HepG2 (cell line): ENCODE data around the gene DSTYK. TPM values are rescaled to one million over a fixed set of nuclear protein-coding genes. Genes with fewer than 3 reads are reported as not detected.

ENCODE experiments used
- CBX2 ChIP-seq, 2 experiments: fragments of 200-600 bp in 1 of 2; sonication (generic); formaldehyde crosslinking in 1 of 2; IDR thresholded peaks; 2 replicates each; pipeline versions ENCODE4 v1.7.0 to v1.8.1; 2018 to 2022; ENCODE audit warnings: low read depth in 2 of 2, low read length in 1 of 2, mild to moderate bottlenecking in 1 of 2, missing genetic modification reagents in 1 of 2
- CEBPG ChIP-seq: IDR thresholded peaks from 2 replicates; pipeline ENCODE4 v1.6.1; 2016
- MAZ ChIP-seq, 2 experiments: sonication (generic) in 1 of 2; formaldehyde crosslinking in 1 of 2; IDR thresholded peaks; 2 replicates each; pipeline versions ENCODE4 v1.5.0 to v1.6.1; 2012 to 2020; ENCODE audit warnings: low read depth in 2 of 2, mild to moderate bottlenecking in 2 of 2, borderline replicate concordance in 1 of 2, improper control_type of control experiment in 1 of 2, low read length in 1 of 2, missing genetic modification reagents in 1 of 2, moderate library complexity in 1 of 2
- MBD4 ChIP-seq: IDR thresholded peaks from 2 replicates; pipeline ENCODE4 v1.6.1; 2012; ENCODE audit warnings: low read length, inconsistent platforms, borderline replicate concordance
- POLR2AphosphoS5 ChIP-seq: IDR thresholded peaks from 2 replicates; pipeline ENCODE4 v1.6.1; 2012; ENCODE audit warnings: low read depth, low read length
- XRCC5 ChIP-seq: fragments of 200-400 bp; formaldehyde crosslinking; optimal IDR thresholded peaks from 2 replicates; pipeline ENCODE3; 2017; ENCODE audit warnings: mild to moderate bottlenecking, low read length
- YEATS4 ChIP-seq: sonication (generic); formaldehyde crosslinking; IDR thresholded peaks from 2 replicates; pipeline ENCODE4 v1.4.0; 2020; ENCODE audit warnings: missing genetic modification reagents, borderline replicate concordance
- ZNF142 ChIP-seq: sonication (generic); formaldehyde crosslinking; IDR thresholded peaks from 2 replicates; pipeline ENCODE4 v1.4.0; 2020; ENCODE audit warnings: missing genetic modification reagents
- ZNF431 ChIP-seq: sonication (generic); formaldehyde crosslinking; IDR thresholded peaks from 2 replicates; pipeline ENCODE4 v1.9.0; 2022; ENCODE audit warnings: missing genetic modification reagents, low read depth, mild to moderate bottlenecking, borderline replicate concordance
- ZNF556 ChIP-seq: sonication (generic); formaldehyde crosslinking; IDR thresholded peaks from 2 replicates; pipeline ENCODE4 v1.4.0; 2020; ENCODE audit warnings: mild to moderate bottlenecking, missing genetic modification reagents, borderline replicate concordance
- ZNF7 ChIP-seq: IDR thresholded peaks from 2 replicates; pipeline ENCODE4 v1.6.1; 2016; ENCODE audit warnings: missing biosample characterization, missing genetic modification reagents
- ZNF703 ChIP-seq: sonication (generic); formaldehyde crosslinking; IDR thresholded peaks from 2 replicates; pipeline ENCODE4 v1.5.1; 2020; ENCODE audit warnings: missing genetic modification reagents, mild to moderate bottlenecking, moderate library complexity, borderline replicate concordance
- ZNF75D ChIP-seq: sonication (generic); formaldehyde crosslinking; IDR thresholded peaks from 2 replicates; pipeline ENCODE4 v1.8.1; 2023; ENCODE audit warnings: missing genetic modification reagents, mild to moderate bottlenecking, borderline replicate concordance
- ZNF878 ChIP-seq: sonication (generic); formaldehyde crosslinking; IDR thresholded peaks from 2 replicates; pipeline ENCODE4 v1.8.1; 2023; ENCODE audit warnings: mild to moderate bottlenecking, missing genetic modification reagents, moderate library complexity
- polyA plus RNA-seq, 8 experiments: library from polyadenylated mRNA; depleted of rRNA in 3 of 8; stranded (reverse) in 7 of 8; unstranded in 1 of 8; fragments of >200 nt; fragmentation: Illumina TruSeq in 4 of 8; extraction: Trizol in 4 of 8; gene quantifications; 2 replicates each; pipeline versions ENCODE4 v1.2.1 to v1.2.3, GENCODE V29; 2011 to 2016; ENCODE audit warnings: low read depth in 4 of 8, missing spikeins in 1 of 8, mixed read lengths in 1 of 8; ENCODE audit not compliant: insufficient read depth in 1 of 8
- total RNA-seq, 5 experiments: library from RNA; depleted of rRNA; stranded (reverse); fragments of >200 nt; fragmentation: Illumina TruSeq; extraction: Trizol; gene quantifications; 2 replicates each; pipeline ENCODE4 v1.2.3, GENCODE V29; 2016; ENCODE audit warnings: low read depth in 1 of 5
- TF ChIP-seq, protein P1 (sequence below): sonication (generic); formaldehyde crosslinking; IDR thresholded peaks from 2 replicates; pipeline ENCODE4 v1.9.0; 2021; ENCODE audit warnings: missing genetic modification reagents, borderline replicate concordance

DSTYK gene
- total and polyA plus RNA-seq, 2 of the 13 experiments (the other 11 are each of a cell fraction or from before 2014, with no cell fraction given): 2.6 to 4.8 TPM

DNA sequence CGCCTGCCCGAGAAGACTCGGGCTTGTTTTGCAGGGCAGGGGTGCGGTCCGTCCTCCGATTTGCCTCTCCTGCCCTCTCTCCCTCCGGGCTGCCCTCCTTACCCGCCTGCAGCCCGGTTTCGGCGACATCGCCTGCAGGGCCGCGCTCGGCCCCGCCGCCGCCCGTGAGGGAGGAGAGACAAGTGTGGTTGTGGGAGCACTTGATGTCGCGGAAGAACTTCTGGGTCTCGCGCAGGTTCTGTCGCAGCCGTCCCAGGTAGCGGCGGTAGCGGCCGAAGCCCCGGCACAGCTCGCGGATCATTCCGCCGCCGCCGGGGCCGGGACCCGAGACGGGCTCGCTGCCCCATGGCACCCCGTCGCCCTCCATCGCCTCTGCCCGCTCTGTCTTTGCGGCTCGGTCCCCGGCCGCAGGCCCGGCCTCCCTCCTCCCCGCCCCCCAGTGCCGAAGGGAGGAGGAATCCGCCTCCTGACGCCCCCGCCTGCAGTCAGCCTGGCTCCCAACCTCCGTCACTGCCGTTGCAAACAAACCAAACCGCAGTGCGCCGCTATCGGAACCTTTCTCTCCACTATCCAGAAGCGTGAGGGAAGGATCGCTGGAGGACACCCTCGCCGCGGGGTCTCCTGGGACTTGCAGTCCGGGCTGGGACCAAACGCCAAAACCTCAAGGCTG is at the start of gene DSTYK (continued):
- TF ChIP-seq MAZ (IDR thresholded peaks at IDR 0.05; ENCODE audit: borderline replicate concordance, low read depth, low read length): peak; percentile 75
- TF ChIP-seq MAZ (CRISPR knock-in tag; IDR thresholded peaks at IDR 0.05; ENCODE audit: low read depth): peak; percentile 87
- peak; percentile 52 for TF ChIP-seq POLR2AphosphoS5
- TF ChIP-seq ZNF142: peak; percentile 32; the same call in 1 of the 2 replicates
- no peak for TF ChIP-seq MBD4
- TF ChIP-seq ZNF556 (CRISPR knock-in tag): peak; percentile 88; the same call in 1 of the 2 replicates
- no peak for TF ChIP-seq ZNF431 (CRISPR knock-in tag)
- peak; percentile 89; the same call in 1 of the 2 replicates for TF ChIP-seq CBX2 (IDR thresholded peaks at IDR 0.05; ENCODE audit: low read depth, low read length)
- no peak; the same call in 1 of the 2 replicates for TF ChIP-seq CBX2 (CRISPR knock-in tag; IDR thresholded peaks at IDR 0.05; ENCODE audit: low read depth)
- no peak for TF ChIP-seq ZNF878
- TF ChIP-seq ZNF75D (CRISPR knock-in tag): no peak
- TF ChIP-seq, protein P1, sequence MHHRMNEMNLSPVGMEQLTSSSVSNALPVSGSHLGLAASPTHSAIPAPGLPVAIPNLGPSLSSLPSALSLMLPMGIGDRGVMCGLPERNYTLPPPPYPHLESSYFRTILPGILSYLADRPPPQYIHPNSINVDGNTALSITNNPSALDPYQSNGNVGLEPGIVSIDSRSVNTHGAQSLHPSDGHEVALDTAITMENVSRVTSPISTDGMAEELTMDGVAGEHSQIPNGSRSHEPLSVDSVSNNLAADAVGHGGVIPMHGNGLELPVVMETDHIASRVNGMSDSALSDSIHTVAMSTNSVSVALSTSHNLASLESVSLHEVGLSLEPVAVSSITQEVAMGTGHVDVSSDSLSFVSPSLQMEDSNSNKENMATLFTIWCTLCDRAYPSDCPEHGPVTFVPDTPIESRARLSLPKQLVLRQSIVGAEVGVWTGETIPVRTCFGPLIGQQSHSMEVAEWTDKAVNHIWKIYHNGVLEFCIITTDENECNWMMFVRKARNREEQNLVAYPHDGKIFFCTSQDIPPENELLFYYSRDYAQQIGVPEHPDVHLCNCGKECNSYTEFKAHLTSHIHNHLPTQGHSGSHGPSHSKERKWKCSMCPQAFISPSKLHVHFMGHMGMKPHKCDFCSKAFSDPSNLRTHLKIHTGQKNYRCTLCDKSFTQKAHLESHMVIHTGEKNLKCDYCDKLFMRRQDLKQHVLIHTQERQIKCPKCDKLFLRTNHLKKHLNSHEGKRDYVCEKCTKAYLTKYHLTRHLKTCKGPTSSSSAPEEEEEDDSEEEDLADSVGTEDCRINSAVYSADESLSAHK (CRISPR knock-in tag): no peak
- 0 out of 2 replicates have a peak, but pooled peaks have one; percentile 82 for TF ChIP-seq ZNF703 (CRISPR knock-in tag)
- peak; percentile 65 for TF ChIP-seq CEBPG (CRISPR knock-in tag)
- peak; percentile 99 for TF ChIP-seq XRCC5
- TF ChIP-seq YEATS4 (CRISPR knock-in tag): peak; percentile 91
- 0 out of 2 replicates have a peak, but pooled peaks have one; percentile 22 for TF ChIP-seq ZNF7 (CRISPR knock-in tag)
